HFFc6 (cell line): ENCODE data around the gene ENTHD1. TPM values are rescaled to one million over a fixed set of nuclear protein-coding genes. Genes with fewer than 3 reads are reported as not detected.

Experiments used
- DNase-seq: peaks from one replicate; pipeline ENCODE4 v3.0.0-alpha.2; 2018
- H3K27ac Mint-ChIP-seq: 2 replicates; pipeline ENCODE4 v1.8.0; 2020; ENCODE audit warnings: mild to moderate bottlenecking, mixed read lengths
- H3K27me3 Mint-ChIP-seq: 2 replicates; pipeline ENCODE4 v1.8.0; 2021; ENCODE audit warnings: mild to moderate bottlenecking, moderate library complexity, mixed read lengths; ENCODE audit not compliant: insufficient read depth
- H3K36me3 Mint-ChIP-seq: 2 replicates; pipeline ENCODE4 v1.8.0; 2021; ENCODE audit warnings: low read depth, mixed read lengths
- H3K4me1 Mint-ChIP-seq: 2 replicates; pipeline ENCODE4 v1.8.0; 2020; ENCODE audit warnings: low read depth, mixed read lengths
- H3K4me3 Mint-ChIP-seq: 2 replicates; pipeline ENCODE4 v1.8.0; 2020; ENCODE audit warnings: mild to moderate bottlenecking, moderate library complexity, mixed read lengths
- H3K9me3 Mint-ChIP-seq: 2 replicates; pipeline ENCODE4 v1.8.0; 2020; ENCODE audit warnings: mild to moderate bottlenecking, mixed read lengths
- total RNA-seq, 6 experiments: library from RNA; stranded (reverse); fragmentation: NEBNext Ultra II Directional; extraction: Animal tissue kit (Norgen Biotek cat#: 25700); gene quantifications; 2 replicates in 1 of 6; 3 replicates in 5 of 6; pipeline ENCODE4 v1.2.3, GENCODE V29; 2021
- TF ChIP-seq, protein P1 (sequence below): fragments of 200-600 bp; sonication (generic); IDR thresholded peaks from 2 replicates; pipeline ENCODE4 v1.5.0; 2021; ENCODE audit warnings: antibody characterized with exemption, mild to moderate bottlenecking

The ENTHD1 gene
- total RNA-seq, 6 experiments from 2014 or later = not detected

DNA sequence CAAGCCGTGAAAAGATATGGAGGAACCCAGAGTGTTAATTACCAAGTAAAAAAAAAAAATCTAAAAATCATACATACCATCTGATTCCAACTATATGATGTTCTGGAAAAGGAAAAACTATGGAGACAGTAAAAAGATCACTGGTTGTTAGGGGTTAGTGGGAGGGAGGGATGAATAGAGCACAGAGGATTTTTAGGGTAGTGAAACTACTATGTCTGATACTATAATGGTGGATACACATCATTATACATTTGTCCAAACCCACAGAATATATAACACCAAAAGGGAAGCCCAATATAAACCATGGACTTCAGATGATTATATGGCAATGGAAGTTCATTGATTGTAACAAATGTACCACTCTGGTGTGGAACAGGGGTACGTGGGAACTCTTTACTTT is 74.1 kb downstream of the ENTHD1 start:
- Mint-ChIP-seq H3K36me3 (no peaks in the 10 kb centered on the region), H3K4me3 (no peak overlapping the region), H3K27ac (no peak overlapping the region), H3K9me3 (no peaks in the 10 kb centered on the region), H3K4me1 (peaks cover 42% of the 10 kb centered on the region), H3K27me3 (peaks cover 5% of the 10 kb centered on the region; the same call in 1 of the 2 replicates)
- TF ChIP-seq, protein P1, sequence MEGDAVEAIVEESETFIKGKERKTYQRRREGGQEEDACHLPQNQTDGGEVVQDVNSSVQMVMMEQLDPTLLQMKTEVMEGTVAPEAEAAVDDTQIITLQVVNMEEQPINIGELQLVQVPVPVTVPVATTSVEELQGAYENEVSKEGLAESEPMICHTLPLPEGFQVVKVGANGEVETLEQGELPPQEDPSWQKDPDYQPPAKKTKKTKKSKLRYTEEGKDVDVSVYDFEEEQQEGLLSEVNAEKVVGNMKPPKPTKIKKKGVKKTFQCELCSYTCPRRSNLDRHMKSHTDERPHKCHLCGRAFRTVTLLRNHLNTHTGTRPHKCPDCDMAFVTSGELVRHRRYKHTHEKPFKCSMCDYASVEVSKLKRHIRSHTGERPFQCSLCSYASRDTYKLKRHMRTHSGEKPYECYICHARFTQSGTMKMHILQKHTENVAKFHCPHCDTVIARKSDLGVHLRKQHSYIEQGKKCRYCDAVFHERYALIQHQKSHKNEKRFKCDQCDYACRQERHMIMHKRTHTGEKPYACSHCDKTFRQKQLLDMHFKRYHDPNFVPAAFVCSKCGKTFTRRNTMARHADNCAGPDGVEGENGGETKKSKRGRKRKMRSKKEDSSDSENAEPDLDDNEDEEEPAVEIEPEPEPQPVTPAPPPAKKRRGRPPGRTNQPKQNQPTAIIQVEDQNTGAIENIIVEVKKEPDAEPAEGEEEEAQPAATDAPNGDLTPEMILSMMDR = no peak
- no peak for DNase-seq

DNA sequence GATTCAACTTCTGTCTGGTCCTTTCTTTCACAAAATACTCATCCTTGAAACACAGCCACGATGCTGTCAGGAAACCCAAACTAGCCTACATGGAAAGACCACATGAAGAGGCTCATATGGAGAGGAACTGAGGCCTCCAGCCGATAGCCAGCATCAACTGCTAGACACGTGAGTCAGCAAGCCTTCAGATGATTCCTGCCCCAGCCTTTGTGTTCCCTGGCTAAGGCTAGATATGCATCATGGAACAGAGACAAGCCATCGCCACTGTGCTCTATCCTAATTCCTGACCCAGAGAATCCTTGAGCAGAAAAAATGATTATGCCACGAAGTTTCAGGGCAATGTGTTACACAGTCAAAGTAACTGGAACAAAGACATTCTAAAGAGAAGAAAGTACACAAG is 75.5 kb downstream of the ENTHD1 start:
- H3K36me3 Mint-ChIP-seq = no peaks in the 10 kb centered on the region
- TF ChIP-seq, protein P1 = no peak
- peak overlapping the region; percentile 40; the same call in 1 of the 2 replicates for H3K27ac Mint-ChIP-seq
- H3K4me1 Mint-ChIP-seq = peaks cover 46% of the 10 kb centered on the region
- DNase-seq = peak; percentile 25
- peaks cover 2% of the 10 kb centered on the region; the same call in 1 of the 2 replicates for H3K27me3 Mint-ChIP-seq
- no peak overlapping the region for H3K4me3 Mint-ChIP-seq
- no peaks in the 10 kb centered on the region for H3K9me3 Mint-ChIP-seq

DNA sequence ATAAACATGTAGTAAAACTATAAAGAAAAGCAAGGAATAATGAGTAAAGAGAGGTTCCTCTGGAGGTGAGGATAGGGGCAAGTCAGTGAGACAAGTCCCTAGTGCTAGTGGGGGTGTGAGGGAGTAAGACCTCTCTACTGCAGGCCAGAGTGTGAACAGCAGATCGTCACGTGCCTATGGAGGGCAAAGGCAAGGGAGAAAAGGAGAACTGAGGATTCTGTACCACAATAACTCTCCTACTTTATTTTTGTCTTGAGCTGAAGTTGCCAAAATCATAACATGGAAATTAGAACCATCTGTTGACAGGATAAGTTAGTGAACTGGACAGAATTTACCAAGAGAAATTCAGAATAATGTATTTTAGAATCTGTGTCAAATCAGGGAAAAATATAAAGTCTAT is 77.6 kb downstream of the ENTHD1 start:
- Mint-ChIP-seq H3K4me3 (no peak overlapping the region), H3K4me1 (peaks cover 44% of the 10 kb centered on the region), H3K27ac (no peak overlapping the region), H3K36me3 (no peaks in the 10 kb centered on the region), H3K27me3 (peaks cover 8% of the 10 kb centered on the region), H3K9me3 (no peaks in the 10 kb centered on the region)
- no peak for DNase-seq
- TF ChIP-seq, protein P1 = no peak

DNA sequence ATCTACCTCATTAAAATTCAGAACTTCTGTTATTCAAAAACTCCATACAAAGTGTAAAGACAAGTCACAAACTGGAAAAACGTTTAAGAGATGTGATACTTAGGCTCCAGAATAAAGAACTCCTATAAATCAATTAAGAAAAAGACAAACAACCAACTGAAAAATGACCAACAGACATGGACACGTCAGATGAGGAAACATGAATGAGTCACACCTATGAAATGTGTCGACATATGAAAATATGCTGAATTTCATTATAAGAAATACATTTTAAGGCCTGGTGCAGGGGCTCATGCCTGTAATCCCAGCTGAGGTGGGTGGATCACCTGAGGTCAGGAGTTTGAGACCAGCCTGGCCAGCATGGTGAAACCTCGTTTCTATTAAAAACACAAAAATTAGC is 78.7 kb downstream of the ENTHD1 start:
- Mint-ChIP-seq H3K36me3 (no peaks in the 10 kb centered on the region), H3K27me3 (peaks cover 12% of the 10 kb centered on the region), H3K27ac (no peak overlapping the region), H3K4me1 (peaks cover 33% of the 10 kb centered on the region), H3K4me3 (no peak overlapping the region), H3K9me3 (no peaks in the 10 kb centered on the region)
- TF ChIP-seq, protein P1 = no peak
- DNase-seq = no peak

DNA sequence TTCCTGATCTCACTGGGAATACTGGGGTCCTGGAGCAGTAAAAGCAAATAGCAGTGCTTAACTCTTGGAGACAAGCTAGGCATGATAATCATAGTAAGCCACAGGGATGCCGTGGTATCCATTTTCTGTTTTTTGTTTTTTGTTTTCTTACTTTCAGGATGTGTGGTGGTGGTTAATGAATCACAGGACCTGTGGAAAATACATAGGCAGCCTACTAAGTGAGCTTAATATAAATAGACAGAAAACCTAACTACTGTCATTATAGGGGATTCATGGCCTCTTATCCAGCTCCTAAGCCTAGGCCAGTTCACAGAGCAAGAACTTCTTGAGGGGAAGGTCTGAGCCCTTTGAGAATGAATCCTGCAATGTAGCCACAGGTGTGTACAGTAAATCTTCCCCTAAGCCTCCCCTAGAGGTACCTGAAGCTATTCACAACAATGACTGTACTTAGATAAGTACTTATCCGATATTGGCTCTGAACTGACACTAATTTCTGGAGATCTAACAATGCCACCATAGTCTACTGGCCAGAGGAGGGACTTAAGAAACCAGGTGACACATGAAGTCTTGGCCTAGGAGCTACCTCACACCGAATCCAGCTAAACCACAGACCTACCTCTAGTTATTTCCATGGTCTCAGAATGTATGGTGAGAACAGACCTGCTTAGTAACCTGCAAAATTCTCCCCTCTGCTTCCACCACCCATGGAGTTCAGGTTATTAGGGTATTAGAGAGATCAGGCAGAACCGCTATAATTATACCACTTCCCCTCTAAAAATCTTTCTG is 83.6 kb downstream of the ENTHD1 start:
- Mint-ChIP-seq H3K27me3 (peaks cover 40% of the 10 kb centered on the region), H3K4me1 (peaks cover 9% of the 10 kb centered on the region), H3K9me3 (no peaks in the 10 kb centered on the region), H3K4me3 (no peak overlapping the region), H3K36me3 (no peaks in the 10 kb centered on the region), H3K27ac (no peak overlapping the region)
- TF ChIP-seq, protein P1 = no peak
- no peak for DNase-seq
